ENCODE measurements around the gene RREB1. TPM values are rescaled to one million over a fixed set of nuclear protein-coding genes. Genes with fewer than 3 reads are reported as not detected.

RREB1 gene
- total and polyA plus RNA-seq, 2 of the 4 experiments (the other 2 are of a cell fraction) = 8.4 to 14.5 TPM

DNA sequence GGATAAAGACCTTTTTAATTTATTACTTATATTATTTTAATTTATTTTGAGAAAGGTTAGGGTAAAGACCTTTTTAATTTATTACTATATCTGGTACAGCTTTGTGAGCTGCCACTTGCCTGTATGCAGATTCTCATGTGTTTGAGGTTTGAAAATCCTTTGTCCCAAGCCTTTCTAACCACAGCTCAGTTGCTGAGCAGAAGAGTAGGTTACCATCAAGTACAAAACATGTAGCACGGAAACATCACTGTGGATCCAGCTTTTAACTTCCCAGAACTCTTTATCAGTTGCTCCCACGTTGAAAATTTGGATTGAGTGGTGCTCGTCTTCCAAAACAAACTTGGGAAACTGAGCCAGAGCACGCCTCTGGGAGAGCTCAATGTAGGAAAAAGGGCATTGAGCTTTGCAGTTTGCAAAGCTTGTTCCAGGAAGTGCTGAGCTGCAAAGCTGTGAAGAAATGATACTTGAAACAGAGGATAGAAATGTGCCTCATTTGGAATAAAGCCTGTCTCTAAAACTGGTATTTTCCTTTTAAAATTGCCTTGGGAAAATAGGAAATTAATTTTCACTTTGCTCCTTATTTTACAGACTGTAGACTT is 89.0 kb downstream of the RREB1 start:
- H3K4ac ChIP-seq (ENCODE audit: low read depth, low read length) = no peak overlapping the region
- no peak overlapping the region for H3K27ac ChIP-seq (ENCODE audit: insufficient read depth, low read length)
- no peak overlapping the region for H3K4me3 ChIP-seq (ENCODE audit: insufficient read depth, low read depth, low read length)
- no peak overlapping the region for H3K9ac ChIP-seq (ENCODE audit: low read depth, low read length)
- no peaks in the 10 kb centered on the region for H3K9me3 ChIP-seq (ENCODE audit: control insufficient read depth, insufficient read depth, low read length)
- peaks cover 20 to 54% of the 10 kb centered on the region in 2 experiments for H3K79me1 ChIP-seq (ENCODE audit: low read depth in 1 of 2, low read length in 2 of 2)
- H2AK5ac ChIP-seq (ENCODE audit: low read depth, low read length) = no peak overlapping the region
- no peak overlapping the region for H2AFZ ChIP-seq (replicated peaks; ENCODE audit: low read length, poor library complexity)
- no peak overlapping the region for H3K23ac ChIP-seq (ENCODE audit: low read depth, low read length)
- in situ Hi-C loops (cut with MboI; ENCODE audit: low sequenced_read_pairs) (no loop called here), dilution Hi-C loops (cut with HindIII; ENCODE audit: low sequenced_read_pairs, unreplicated experiment) (no loop called here), intact Hi-C loops (cut with micrococcal nuclease) (no loop called here)
- POLR2A ChIA-PET (ENCODE audit: unreplicated experiment) = no interaction called here
- H2AK9ac ChIP-seq (replicated peaks; ENCODE audit: low read depth, low read length, poor library complexity) = no peak overlapping the region
- no peak overlapping the region for H4K91ac ChIP-seq (ENCODE audit: insufficient read depth, low read depth, low read length)
- H2BK5ac ChIP-seq (ENCODE audit: low read depth, low read length, poor library complexity, severe bottlenecking) = no peak overlapping the region
- H3K9me1 ChIP-seq (ENCODE audit: insufficient read depth, low read length) = peaks cover 12% of the 10 kb centered on the region
- ATAC-seq (ENCODE audit: low read depth) (no peak), DNase-seq (no peak)
- H2BK15ac ChIP-seq (ENCODE audit: low read depth, low read length) = no peak overlapping the region
- peaks cover 25% of the 10 kb centered on the region for H3K36me3 ChIP-seq (ENCODE audit: control insufficient read depth, insufficient read depth, low read length)
- H3K4me2 ChIP-seq (ENCODE audit: low read depth, low read length) = no peak overlapping the region
- no peak overlapping the region for H2BK120ac ChIP-seq (ENCODE audit: low read depth, low read length)
- no peak overlapping the region for H3K18ac ChIP-seq (ENCODE audit: low read depth, low read length)
- no peaks in the 10 kb centered on the region for H3K27me3 ChIP-seq (ENCODE audit: control insufficient read depth, insufficient read depth, low read length)
- no TSS peak for BruUV-seq (replicated peaks)
- H3K4me1 ChIP-seq (ENCODE audit: control insufficient read depth, insufficient read depth, low read length) = no peaks in the 10 kb centered on the region
- TF ChIP-seq FOS (IDR thresholded peaks at IDR 0.05; ENCODE audit: low read depth, low read length) (no peak), POLR2A (IDR thresholded peaks at IDR 0.05; ENCODE audit: low read depth, low read length) (no peak), RAD21 (IDR thresholded peaks at IDR 0.05; ENCODE audit: low read length) (no peak), RFX5 (IDR thresholded peaks at IDR 0.05; ENCODE audit: low read depth, low read length) (no peak), CEBPB (IDR thresholded peaks at IDR 0.05; ENCODE audit: low read depth, low read length) (no peak), CTCF (conservative IDR thresholded peaks at IDR 0.05; ENCODE audit: low read depth, low read length) (no peak)
- TF ChIP-seq, protein P1, sequence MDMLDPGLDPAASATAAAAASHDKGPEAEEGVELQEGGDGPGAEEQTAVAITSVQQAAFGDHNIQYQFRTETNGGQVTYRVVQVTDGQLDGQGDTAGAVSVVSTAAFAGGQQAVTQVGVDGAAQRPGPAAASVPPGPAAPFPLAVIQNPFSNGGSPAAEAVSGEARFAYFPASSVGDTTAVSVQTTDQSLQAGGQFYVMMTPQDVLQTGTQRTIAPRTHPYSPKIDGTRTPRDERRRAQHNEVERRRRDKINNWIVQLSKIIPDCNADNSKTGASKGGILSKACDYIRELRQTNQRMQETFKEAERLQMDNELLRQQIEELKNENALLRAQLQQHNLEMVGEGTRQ (IDR thresholded peaks at IDR 0.05; ENCODE audit: low read depth, low read length) = no peak
- no peak overlapping the region for H4K5ac ChIP-seq (ENCODE audit: low read depth, low read length)
- no peak overlapping the region for H3K56ac ChIP-seq (ENCODE audit: extremely low read depth, insufficient read depth, low read length)
- no peak overlapping the region for H3K14ac ChIP-seq (replicated peaks; ENCODE audit: low read depth, low read length)
- H2BK20ac ChIP-seq (ENCODE audit: low read depth, low read length) = no peak overlapping the region
- 100% methylated on average over 1 of the region's 4 CpGs; no CpG with 5 or more reads in 1 of the 2 experiments for WGBS, 2 experiments (ENCODE audit: extremely low coverage in 2 of 2, insufficient read length in 1 of 2)
- H4K20me1 ChIP-seq (ENCODE audit: insufficient read depth, low read length) = 0 out of 2 replicates have a peak, but pooled peaks cover 6% of the 10 kb centered on the region
- H4K8ac ChIP-seq (ENCODE audit: low read depth in 2 of 2, low read length in 2 of 2) = no peak overlapping the region
- CTCF ChIA-PET = no interaction called here
